Stimulated activated CD8-positive, alpha-beta memory T cell treated with anti-CD3 and anti-CD28 coated beads, Interleukin-7, amount 100 ng/mL, for 4 hours (primary cell): ENCODE data around the gene PACRG.

ENCODE experiments used
- DNase-seq, 2 donors: peaks; one replicate each; pipeline ENCODE4 v3.0.0-alpha.2; 2020; ENCODE audit warnings: low read depth in 2 of 2

The PACRG gene

DNA sequence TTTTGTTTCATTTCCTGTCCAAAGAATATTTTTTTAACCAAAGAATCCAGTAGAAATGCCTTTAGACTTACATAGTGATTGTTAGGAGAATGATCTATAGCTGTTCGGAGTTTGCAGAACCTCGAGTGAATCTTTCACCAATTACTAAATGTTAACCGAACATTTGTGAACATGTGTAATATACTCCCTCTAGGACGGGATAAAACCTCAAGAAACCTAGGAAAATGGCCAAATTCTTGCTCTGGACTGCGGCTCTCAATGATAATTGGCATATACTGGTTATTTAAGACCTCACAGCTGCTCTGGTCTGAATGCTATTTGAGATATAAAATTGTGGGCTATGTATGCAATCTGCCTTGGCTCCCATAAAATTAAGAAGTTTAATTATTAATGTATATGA, 137.1 kb downstream of the PACRG start:
- DNase-seq, result no peak

DNA sequence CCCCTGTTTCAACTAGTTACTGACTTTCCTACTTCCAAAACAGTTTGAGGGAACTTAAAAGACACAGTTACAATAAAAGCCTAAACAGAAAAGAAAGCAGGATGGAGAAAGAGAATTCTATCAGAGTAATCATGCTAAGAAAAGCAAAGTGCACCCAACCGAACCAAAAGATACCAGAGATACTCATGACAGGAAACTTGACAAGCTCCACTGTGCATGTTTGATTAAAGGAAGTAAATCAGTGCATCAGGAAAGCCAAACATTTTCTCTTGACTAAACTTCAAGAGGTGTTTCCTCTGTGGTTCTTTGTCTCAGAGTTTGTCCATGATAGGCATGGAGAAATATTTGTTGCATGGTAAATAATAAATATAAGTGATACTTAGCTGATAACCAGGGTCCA, 138.9 kb downstream of the PACRG start:
- DNase-seq, result no peak

DNA sequence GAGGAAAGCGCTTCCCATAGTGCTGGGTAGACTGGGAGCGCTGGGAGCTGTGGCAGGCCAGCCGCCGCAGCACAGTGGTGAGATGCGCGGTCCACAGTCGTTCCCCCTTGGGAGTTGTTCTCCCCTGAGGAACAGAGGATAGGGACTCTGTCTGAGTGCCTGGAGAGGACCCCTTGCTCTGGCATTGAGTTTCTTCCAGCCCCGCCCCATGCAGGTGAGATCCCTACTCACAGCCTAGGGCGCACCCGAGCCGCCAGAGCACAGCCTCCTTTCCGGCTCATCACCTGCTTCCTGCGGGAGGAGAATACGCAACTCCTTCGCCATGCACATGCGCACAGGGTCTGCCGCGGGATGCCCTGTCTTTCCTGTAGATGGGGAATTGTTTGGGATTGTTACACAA, 140.6 kb downstream of the PACRG start:
- no peak for DNase-seq

DNA sequence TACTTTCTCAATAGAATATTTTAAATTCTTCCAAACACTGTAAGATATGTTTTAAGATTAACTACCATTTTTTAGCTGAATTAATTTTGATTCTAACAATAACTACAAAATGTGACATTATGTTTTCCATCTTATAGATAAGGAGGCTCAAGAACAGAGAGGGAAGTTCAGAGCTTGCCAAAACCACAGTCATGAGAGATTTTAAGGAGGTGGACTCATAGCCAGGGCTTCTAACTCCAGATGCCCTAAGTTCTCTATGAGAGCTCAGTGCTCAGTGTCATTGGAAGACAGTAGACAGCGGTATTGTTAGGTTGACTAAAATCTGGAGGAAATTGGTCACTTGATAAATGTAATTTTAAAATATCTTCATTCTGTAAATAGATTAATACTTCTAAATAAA, 144.2 kb downstream of the PACRG start:
- DNase-seq, result no peak

DNA sequence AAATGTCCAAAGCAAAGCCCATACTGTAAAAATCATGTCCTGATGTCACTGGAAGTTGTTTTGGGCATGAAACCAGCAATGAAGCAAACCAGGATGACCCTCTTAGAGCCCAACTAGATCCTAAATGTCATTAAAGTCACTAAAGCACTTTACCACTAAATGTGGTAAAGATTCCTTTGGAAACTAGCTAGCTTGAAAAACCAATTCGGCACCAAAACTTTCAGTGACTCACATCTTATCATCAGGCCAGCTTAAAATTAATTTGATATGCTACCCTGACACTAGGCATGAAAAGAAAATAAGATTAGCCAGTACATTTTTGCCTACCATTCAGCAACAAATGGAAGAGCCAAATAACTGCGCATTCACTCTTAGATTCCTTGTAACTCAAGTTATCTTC, 145.8 kb downstream of the PACRG start:
- no peak for DNase-seq

DNA sequence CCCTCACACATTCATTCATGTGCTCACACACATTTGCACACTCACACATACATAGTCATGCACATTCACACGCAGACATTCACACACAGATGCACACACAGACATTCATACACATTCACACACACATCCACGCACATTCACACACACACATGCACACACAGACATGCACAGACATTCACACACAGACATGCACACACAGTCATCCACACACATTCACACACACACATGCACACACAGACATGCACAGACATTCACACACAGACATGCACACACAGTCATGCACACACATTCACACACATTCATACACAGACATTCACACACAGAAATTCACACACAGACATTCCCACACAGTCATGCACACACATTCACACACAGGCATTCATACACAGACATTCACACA, 147.3 kb downstream of the PACRG start:
- DNase-seq, result no peak

DNA sequence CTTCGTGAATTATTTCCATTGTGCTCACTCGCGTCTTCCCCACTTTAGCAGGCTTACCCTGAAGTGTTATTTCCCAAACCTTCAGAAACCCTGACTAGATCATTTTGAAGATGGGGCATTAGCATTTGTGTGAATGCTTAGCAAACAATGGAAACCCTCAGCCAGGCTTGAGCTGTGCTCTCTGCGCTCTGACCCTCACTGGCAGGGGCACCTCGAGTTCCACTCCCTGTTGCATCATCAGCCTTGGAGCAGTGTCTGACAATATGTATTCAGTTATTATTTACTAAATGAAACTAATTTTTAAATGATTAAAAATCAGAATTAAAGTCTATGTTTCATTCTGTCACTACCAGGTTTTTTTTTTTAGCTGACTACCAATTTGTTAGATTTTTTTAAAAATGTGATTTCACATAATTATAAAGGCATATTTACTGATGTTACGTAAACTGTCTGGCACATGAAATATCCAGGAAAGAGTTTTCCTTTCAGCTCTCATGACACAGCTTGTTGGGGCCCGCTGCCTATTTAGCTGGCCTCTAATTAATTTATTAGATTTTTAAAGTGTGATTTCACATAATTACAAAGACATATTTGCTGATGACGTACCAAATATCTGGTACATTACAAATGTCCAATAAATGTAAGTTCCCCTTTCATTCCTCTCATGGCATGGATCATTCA, 155.2 kb downstream of the PACRG start:
- no peak for DNase-seq

DNA sequence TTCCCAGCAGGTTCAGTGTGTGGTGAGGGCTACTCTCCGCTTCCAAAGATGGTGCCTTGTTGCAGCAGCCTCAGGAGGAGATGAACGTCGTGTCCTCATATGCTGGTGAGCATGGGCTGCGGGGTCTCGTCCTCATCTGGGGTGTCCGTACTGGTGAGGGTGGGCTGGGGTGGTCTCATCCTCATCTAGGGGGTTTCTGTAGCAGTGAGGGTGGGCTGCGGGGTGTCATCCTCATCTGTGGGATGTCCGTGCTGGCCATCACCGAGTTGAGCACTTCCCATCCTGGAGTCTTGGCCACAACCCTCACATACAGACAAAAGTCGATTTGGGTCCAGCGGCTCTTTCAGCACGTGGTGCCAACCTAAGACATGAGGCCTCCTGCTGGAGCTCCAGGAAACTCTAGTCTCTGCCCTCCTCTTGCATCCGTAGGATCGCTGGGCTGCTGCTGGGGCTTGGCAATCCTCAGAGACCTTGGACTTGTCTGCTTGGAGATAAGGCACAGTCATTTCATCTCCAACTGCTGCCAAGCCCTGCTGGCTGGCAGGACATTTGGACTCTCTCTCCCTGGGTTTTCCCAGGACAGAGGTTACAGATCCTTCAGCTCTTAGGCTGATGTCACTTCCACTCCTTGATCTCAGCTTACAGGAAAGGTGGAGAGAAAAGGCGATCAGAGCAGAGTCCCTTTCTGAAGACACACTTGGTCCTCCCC, 160.4 kb downstream of the PACRG start:
- no peak for DNase-seq

DNA sequence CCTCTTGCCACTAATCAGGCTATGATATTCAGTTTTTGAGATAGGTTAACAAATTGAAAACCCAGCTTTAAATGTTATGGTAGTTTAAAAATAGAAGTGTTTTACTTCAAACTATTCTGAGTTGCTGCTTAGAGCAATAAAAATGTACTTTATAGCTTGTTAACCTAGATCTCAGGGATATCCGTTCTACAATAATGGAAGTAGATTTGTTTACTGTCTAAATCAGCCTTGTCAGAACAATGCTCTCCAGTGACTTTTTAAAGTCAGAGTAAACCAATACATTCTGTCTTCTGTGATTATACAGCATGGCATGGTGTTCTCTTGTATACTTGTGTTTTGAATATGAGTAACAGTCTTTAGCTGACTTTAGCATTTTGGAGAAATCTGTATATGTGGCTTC, 161.5 kb downstream of the PACRG start:
- no peak for DNase-seq

DNA sequence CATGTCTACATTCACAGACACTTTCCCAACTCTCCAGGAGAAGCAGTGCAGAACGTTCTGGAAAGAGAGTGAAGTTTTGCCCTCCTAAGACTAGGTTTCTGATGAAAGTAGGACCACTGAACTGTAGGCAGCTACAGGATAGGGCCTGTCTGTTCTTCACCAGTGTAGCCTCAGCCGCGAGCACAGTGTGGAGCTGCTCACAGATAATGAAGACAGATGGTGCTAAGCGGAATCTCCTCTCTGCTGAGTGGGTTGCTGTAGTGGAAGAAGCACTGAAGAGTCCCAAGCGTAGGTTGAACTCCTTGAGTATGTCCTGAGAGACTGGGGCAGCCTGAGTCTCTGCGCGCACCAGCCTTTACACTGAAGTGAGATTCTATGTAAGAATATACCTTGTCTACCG, 170.2 kb downstream of the PACRG start:
- DNase-seq, result no peak

DNA sequence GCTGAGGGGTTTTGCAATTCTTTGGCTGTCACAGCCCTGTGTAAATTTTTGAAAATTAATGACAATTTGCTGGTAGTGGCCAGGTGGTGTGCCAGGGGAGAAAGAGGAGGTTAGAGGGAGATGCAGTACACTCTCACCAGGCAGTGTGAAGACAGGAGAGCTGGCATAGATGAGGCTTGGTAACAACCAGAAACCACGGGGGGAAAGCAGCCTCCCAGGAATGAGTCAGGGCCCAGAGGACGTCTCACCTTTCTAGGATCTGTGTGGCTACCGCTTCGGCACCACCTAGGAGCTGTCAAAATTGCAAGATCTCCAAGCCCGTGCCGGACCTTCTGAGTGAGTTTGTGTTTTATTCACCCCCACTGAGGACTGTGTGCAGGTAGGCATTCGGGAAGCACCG, 171.4 kb downstream of the PACRG start:
- no peak for DNase-seq

DNA sequence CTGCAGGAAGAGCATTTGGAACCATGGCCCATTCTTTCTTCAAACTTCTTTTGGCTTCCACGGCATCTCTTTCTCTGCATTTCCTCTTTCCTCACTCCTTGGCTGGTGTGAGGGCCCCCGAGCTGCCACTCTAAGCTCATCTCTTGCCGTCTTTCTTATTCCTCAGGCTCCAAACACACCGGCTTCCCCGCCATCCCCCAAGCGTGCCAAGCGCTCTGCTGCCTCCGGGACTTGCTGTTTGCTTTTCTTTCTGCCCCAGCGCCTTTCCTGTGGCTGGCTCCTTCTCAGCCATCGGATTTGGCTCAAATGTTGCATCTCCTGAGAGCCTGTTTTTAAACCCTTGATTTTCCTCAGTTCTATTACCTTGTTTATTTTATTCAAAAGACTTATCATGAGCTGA, 172.7 kb downstream of the PACRG start:
- DNase-seq, result no peak

DNA sequence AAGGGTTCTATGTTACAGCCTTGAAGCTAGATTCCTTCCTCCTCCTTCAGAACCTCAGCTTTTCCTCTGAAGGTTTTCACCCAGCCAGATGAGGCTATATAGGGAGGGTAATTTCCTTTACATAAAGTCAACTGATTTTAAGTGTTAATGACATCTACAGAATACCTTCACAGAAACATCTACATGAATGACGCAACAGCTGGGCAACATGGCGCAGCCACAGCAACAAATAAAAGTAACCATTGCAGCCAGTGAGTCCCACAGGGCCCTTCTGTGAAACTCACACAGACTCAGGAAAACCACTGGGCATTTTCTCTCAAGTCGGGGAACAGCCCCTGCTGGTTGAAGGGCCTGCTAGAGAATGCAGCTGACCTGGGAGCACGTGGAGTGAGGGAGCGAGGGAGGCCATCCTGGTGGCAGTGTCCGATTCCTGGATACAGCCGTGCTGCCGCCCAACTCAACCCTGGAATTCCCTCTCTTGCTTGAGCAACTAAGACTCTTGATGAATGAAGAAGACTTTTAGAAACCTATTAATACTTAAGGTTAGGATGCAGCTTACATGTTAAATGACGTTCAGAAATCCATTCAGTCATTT, 176.4 kb downstream of the PACRG start:
- DNase-seq, result no peak

DNA sequence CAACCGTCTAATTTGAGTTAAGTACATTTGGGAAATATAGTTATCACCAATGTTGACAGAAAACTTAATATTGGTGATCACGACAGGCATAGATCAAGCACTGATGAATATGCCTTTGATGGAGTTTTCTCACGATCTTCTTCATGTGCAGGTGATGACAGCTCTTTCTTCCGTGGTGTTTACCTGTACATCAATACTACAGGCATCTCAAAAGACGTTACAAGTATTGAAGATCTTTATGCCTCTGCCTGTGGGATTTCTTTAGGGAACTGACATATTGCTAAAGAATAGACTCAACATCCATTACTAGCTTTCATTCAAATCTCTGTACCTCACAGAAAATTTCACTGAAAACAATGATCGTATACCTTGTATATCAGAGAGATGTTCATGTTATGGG, 178.7 kb downstream of the PACRG start:
- no peak for DNase-seq

DNA sequence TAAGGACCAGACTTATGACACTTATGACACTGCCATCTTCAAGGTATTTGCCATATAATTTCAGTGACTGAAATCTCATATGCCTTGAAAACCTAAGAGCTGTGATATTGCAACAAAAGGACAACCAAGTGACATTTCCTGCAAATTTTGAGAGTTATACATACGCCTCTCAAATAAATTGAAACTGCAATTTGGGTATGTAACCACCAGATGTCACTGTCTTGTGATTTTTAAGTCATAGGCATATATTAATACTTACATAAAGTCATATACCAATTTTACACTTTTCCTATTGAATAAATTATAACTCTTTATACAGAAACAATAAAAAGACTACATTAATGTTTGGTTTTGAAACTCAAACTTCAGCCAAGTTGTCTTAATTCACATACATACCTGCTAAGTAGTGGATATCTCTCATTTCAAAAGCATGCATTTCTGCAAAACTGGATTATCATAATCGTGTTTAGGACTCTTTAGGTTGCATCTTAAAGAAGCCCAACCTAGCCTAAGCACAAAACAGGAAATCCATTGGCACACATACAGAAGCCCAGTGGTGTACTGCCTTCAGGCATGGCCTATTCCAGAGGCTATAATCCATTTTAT, 180.2 kb downstream of the PACRG start:
- DNase-seq, result no peak

DNA sequence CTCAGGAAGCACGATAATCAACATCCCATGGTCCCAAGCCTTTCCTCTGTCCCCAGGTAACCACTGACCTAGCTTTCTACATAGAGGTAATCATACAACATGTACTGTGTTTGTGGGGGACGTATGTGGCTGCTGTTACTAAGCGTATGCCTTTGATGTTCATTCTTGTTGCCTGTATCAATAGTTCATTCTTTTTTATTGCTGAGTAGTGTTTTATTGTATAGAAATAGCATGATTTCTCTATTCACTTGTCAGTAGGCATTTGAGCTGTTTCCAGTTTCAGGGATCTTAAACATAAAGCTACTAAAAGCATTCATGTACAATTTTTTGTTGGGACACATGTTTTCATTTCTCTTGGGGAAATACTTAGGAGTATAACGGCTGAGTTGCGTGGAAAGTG, 185.4 kb downstream of the PACRG start:
- DNase-seq, result no peak

DNA sequence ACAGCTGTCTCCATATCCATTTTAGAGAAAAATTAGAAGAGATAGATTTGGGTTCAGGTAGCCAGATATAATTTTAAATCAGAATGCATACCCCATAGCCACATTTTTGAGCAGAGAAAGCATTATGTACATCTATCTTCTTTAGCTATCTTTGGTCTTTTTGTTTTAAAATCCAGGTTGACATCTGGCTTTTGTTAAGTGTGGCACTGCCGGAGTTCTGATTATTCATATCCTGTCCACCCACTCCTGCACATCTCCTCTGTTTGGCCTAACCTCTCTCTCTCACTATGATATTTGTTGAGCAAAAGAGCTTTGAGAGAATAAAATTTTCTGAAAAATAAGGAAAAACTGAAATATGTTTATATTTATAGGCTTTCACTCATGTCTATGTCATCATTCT, 189.7 kb downstream of the PACRG start:
- no peak for DNase-seq

DNA sequence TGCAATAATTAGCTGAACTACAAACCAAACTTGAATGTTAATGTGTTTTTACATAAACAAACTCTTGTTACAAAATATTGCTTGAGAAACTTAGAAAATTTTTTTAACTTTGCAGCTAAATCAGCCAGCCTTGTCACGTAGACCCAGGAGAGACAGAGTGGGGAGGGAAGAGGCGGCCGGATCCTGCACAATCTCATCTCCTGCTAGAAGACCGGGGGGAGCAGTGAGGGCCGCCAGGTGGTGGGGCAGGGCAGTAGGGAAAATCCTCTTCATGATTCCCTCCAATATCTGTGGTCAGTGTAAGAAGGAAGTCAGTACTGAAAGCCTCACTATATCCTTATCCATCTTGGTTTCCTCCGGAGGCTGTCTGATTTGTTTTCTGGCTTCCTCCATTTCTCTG, 193.3 kb downstream of the PACRG start:
- no peak for DNase-seq

DNA sequence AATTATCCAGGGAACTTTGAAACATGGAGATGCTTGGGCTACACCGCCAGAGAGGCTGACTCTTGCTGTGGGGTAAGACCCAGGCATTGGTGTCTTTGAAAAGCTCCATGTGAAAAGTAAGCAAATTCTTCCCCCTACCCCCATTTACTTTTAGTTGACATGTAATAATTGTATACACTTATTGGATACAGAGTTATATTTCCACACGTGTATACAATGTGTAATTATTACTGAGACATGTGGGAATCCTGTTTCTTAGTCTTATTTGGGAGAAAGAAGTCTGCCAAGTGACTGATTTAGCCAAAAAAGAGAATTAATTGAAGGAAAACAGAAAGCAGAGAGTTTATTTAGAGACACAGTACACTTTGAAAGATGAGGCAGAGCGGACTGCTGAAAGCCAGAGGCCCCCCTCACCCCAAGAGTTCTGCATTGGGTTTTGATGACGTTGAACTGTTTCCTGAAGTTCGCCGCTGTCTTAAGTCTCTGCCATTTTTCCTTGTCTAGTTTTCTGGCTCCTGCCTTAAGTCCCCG, 193.8 kb downstream of the PACRG start:
- no peak for DNase-seq

DNA sequence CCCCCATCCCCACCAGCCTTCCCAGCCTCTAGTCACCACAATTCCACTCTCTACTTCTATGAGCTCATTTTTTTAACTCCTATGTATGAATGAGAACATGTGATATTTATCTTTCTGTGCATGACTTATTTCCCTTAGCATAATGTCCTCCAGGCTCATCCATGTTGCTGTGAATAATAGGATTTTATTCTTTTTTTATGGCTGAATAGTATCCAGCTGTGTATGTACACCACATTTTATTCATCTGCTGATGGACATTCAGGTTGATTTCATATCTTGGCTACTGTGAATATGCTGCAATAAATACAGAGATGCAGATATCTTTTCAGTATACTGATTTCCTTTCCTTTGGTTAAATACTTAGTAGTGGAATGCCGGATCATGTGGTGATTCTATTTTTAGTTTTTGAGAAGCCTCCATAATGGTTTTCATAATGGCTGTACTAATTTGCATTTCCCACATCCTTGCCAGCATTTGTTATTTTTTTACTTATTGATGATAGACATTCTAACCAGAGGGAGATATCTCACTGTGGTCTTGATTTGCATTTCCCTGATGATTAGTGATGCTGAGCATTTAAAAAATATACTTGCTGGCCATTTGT, 194.9 kb downstream of the PACRG start:
- no peak for DNase-seq

DNA sequence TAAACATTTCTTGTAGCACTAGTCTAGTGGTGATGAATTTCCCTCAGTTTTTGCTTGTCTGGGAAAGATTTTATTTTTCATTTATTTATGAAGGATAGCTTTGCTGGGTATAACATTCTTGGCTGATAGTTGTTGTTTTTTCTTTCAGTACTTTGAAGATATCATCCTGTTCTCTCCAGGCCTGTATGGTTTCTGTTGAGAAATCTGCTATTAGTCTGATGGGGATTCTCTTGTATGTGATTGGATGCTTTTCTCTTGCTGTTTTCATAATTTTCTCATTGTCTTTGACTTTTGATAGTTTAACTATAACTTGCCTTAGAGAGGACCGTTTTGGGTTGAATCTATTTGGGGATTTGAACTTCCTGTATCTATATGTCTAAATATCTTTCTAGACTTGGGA, 207.1 kb downstream of the PACRG start:
- no peak for DNase-seq

DNA sequence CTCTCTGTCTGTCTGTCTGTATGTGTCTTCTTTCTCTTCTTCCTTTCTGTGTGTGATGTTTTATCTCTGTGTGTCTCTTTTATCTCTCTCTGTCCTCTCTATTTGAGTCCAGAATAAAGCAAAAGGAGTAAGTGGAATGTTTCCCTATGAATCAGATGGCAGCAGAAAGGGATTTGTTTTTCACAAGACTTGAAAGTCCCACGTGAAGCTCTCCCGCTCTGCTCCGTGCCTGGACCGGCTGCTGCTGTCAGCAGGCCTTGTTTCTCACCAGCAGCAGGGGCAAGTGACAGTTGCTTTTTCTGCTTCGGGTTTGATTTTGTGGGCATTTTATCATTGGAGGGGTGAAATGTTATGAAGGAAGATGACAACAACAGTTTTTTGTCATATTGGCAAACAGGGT, 212.7 kb downstream of the PACRG start:
- no peak for DNase-seq
